Fibroblast of pulmonary artery (primary cell): ENCODE measurements around the gene HLA-DQA2.
A peak's percentile ranks its signal among the peaks of the same experiment; 100 is the strongest.

Experiments
- DNase-seq: peaks from one replicate; pipeline ENCODE4 v3.0.0-alpha.2; 2010; ENCODE audit warnings: low read depth
- H3K4me3 ChIP-seq: replicated peaks from 2 replicates; pipeline ENCODE4 v1.5.1; 2011; ENCODE audit warnings: low read depth, mild to moderate bottlenecking, control low read depth, low read length, moderate library complexity
- TF ChIP-seq, protein P1 (sequence below): IDR thresholded peaks from 2 replicates; pipeline ENCODE4 v1.5.1; 2011; ENCODE audit warnings: mild to moderate bottlenecking, control low read depth, low read length, inconsistent platforms; ENCODE audit errors: missing control alignments

Gene HLA-DQA2

DNA sequence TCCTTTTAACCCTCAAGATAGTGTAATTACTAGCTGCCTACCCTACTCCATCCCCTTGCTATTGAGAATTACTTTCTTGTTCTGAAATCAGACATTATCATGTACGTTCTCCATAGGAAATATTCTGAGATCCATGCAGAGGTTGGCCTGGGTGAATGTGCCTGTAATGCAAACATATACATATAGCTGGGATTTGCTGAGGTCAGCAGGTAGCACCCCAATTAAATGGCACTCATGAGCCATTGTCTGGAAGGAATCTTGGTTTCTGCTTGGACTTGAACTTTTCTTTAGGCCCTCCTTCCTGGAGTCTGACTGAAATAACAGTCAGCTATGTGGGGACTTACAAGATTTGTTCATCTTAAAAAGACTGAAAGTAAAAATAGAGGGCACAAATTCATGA is 18.5 kb downstream of the HLA-DQA2 start:
- H3K4me3 ChIP-seq, result no peak overlapping the region
- DNase-seq, result no peak
- TF ChIP-seq, protein P1, sequence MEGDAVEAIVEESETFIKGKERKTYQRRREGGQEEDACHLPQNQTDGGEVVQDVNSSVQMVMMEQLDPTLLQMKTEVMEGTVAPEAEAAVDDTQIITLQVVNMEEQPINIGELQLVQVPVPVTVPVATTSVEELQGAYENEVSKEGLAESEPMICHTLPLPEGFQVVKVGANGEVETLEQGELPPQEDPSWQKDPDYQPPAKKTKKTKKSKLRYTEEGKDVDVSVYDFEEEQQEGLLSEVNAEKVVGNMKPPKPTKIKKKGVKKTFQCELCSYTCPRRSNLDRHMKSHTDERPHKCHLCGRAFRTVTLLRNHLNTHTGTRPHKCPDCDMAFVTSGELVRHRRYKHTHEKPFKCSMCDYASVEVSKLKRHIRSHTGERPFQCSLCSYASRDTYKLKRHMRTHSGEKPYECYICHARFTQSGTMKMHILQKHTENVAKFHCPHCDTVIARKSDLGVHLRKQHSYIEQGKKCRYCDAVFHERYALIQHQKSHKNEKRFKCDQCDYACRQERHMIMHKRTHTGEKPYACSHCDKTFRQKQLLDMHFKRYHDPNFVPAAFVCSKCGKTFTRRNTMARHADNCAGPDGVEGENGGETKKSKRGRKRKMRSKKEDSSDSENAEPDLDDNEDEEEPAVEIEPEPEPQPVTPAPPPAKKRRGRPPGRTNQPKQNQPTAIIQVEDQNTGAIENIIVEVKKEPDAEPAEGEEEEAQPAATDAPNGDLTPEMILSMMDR, result no peak

DNA sequence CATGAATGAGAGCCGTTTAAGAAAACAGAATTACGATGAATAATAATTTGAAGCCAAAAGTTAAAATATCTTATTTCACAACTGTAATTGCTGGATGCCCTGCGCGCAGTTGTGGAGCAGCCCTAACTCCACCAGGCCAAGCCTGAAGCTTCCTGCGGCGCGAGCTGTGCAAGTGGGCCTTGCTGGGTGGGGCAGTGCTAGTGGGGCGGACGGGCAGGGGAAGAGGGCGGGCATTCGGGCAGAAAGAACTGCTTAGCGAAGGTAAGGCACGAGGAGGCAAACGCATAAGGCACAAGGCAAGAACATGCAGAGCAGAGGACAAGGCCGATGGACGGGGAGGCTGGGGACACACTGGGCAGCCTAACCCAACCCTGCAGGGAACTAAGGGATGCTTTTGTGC is 19.9 kb downstream of the HLA-DQA2 start:
- DNase-seq, result no peak

DNA sequence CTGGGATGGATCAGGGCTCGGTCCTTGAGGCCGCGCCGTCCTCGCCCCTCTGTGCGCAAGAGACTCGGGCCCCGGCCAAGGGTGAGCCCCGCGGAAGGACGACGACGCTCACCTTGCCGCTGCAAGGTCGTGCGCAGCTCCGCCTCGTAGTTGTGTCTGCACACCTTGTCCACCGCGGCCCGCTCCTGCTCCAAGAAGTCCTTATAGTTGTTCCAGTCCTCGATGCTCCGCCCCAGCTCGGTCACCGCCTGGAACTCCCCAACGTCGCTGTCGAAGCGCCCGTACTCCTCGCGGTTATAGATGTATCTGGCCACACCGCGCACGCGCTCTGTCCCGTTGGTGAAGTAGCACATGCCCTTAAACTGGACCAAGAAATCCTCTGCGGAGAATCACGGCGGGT is 20.4 kb downstream of the HLA-DQA2 start:
- no peak overlapping the region for H3K4me3 ChIP-seq
- TF ChIP-seq, protein P1, result no peak
- DNase-seq, result no peak

More for the DNA sequence above, 19.9 kb downstream of the HLA-DQA2 start:
- TF ChIP-seq, protein P1, result no peak
- H3K4me3 ChIP-seq, result no peak overlapping the region

DNA sequence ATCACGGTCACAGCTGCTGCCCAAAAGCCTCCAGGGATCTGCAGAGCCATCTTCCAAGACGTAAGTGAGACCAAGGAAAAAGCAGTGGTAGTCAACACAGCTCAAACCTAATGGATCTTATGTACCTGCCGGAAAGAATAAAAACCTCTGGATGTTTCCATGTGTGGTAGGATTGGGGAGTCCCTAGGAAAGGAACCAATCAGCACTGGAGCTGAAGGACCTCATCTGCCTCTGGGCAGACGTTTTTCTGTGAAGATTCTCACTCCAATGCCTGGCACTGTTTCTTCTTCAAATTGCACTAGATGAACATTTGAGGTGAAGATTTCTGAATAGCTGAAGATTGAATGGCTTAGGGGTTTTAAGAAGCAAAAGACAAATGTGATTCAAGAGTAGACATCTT is 22.2 kb downstream of the HLA-DQA2 start, which contains the start of gene HLA-DQB2:
Gene HLA-DQB2 (minus strand): TSS at position 112 of the 400 bp plus-strand sequence. CDS start 62 bp downstream, at position 50.
- DNase-seq, result peak; percentile 2
- TF ChIP-seq, protein P1, result no peak
- H3K4me3 ChIP-seq, result no peak within 1 kb of the TSS

DNA sequence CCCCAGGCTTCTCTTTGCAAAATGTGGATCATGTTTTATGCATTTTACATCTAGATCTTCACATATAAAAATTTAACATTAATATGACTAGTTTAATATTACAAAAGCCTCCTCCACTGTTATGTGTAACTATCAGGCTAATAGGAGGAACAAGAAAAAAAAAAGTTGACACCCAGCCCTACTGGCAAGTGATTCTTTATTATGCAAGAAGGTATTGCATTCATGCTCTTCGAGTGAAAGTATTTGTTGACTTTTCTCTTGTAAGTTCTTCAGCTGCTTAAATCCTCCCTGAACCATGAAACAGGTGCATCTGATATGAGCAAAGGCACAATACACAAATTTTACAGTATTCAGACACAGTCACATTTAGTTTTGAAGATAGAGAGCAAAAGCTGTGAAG is 22.9 kb downstream of the HLA-DQA2 start:
- no peak for DNase-seq
- H3K4me3 ChIP-seq, result no peak overlapping the region
- TF ChIP-seq, protein P1, result no peak

DNA sequence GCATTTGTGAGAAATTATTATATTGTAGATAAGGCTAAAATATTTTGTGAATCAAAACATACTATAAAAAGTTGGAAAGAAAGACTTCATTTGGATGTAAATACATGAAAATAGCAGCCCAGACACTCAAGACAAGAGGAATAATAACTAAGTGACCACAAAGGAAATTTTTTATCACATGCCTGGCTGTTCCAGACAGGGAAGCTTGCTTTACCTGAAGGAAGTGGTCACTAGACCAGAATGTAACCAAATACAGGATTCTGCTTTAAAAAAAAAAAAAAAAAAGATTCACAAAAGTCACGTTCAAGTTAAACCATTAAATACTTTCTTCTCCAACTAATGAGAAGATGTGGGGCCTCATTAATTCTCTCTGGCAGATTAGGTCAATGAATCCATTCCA is 31.5 kb downstream of the HLA-DQA2 start:
- no peak for DNase-seq
- TF ChIP-seq, protein P1, result no peak
- H3K4me3 ChIP-seq, result no peak overlapping the region

DNA sequence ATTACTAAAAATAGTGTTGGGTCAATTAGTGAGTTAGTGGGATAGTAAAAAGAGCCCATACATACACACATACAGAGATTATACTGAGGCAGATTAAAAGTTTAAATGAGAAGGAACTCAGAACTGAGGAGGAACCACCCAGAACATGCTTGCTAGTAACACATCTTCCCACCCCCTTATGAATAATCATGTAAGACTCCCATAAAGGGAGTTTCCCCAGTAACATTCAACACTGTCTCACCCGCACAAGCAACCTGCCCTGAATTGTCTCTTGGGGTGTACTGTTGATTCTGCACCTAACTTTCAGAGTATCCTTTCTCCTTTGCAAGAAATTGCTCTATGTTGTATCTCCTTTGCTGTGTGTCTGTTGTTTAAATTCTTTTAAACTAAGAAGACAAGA is 33.2 kb downstream of the HLA-DQA2 start:
- no peak overlapping the region for H3K4me3 ChIP-seq
- TF ChIP-seq, protein P1, result no peak
- DNase-seq, result no peak
